Central memory CD8-positive, alpha-beta T cell (primary cell): ENCODE data around the gene CELF4.
"Not testable (repeated sequence)": the region's sequence is repeated elsewhere in the genome, so short reads cannot be mapped to it uniquely, and the experiment has no call there.

ENCODE experiments used
- ATAC-seq: fragments of 150-1000 bp; cut with Tn5 transposase; replicated peaks from 2 replicates; pipeline ENCODE4 v1.10.0; 2022; ENCODE audit warnings: mild to moderate bottlenecking, moderate FRiP score, moderate number of reproducible peaks; ENCODE audit not compliant: poor library complexity, severe bottlenecking; ENCODE audit errors: extremely low read depth
- DNase-seq, 2 donors: peaks; one replicate each; pipeline ENCODE4 v3.0.0; 2021; ENCODE audit warnings: low spot score in 2 of 2
- H3K27ac Mint-ChIP-seq: one replicate; pipeline ENCODE4 v1.8.0; 2022; ENCODE audit warnings: low read depth, mild to moderate bottlenecking, moderate library complexity, mixed read lengths
- H3K27me3 Mint-ChIP-seq: one replicate; pipeline ENCODE4 v1.8.0; 2022; ENCODE audit warnings: mixed read lengths
- H3K36me3 Mint-ChIP-seq: one replicate; pipeline ENCODE4 v1.8.0; 2022; ENCODE audit warnings: mild to moderate bottlenecking, moderate library complexity, mixed read lengths; ENCODE audit not compliant: insufficient read depth
- H3K4me1 Mint-ChIP-seq: one replicate; pipeline ENCODE4 v1.8.0; 2022; ENCODE audit warnings: mixed read lengths
- H3K4me3 Mint-ChIP-seq: one replicate; pipeline ENCODE4 v1.8.0; 2022; ENCODE audit warnings: mild to moderate bottlenecking, moderate library complexity, mixed read lengths
- H3K9me3 Mint-ChIP-seq: one replicate; pipeline ENCODE4 v1.8.0; 2022; ENCODE audit warnings: mixed read lengths

Gene CELF4

GRCh38 chr18:37361335-37362157 lies 204.1 kb downstream of the CELF4 start:
- no peak overlapping the region for H3K4me3 Mint-ChIP-seq
- DNase-seq (no peak), ATAC-seq (no peak)
- H3K9me3 Mint-ChIP-seq = no peaks in the 10 kb centered on the region
- no peaks in the 10 kb centered on the region for H3K4me1 Mint-ChIP-seq
- H3K36me3 Mint-ChIP-seq = peaks cover 1% of the 10 kb centered on the region
- H3K27ac Mint-ChIP-seq = no peak overlapping the region
- peaks cover 49% of the 10 kb centered on the region for H3K27me3 Mint-ChIP-seq

DNA sequence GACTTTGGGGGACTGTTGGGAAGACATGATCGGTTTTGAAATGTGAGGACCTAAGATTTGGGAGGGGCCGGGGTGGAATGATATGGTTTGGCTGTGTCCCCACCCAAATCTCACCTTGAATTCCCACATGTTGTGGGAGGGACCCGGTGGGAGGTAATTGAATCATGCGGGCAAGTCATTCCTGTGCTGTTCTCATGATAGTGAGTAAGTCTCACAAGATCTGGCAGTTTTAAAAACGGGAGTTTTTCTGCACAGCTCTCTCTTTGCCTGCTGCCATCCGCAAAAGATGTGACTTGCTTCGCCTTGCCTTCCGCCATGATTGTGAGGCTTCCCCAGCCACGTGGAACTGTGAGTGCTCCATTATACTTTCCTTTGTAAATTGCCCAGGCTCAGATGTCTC lies 207.5 kb downstream of the CELF4 start:
- H3K36me3 Mint-ChIP-seq, H3K9me3 Mint-ChIP-seq, H3K4me1 Mint-ChIP-seq, H3K4me3 Mint-ChIP-seq, ATAC-seq, DNase-seq, H3K27ac Mint-ChIP-seq: not testable (repeated sequence)
- H3K27me3 Mint-ChIP-seq = peaks cover 28% of the 10 kb centered on the region

- no peaks in the 10 kb centered on the region for H3K4me1 Mint-ChIP-seq
- peaks cover 1% of the 10 kb centered on the region for H3K36me3 Mint-ChIP-seq
- H3K27me3 Mint-ChIP-seq = peaks cover 19% of the 10 kb centered on the region
- H3K4me3 Mint-ChIP-seq = no peak overlapping the region
- ATAC-seq (no peak), DNase-seq (no peak)
- H3K9me3 Mint-ChIP-seq = no peaks in the 10 kb centered on the region
- H3K27ac Mint-ChIP-seq = no peak overlapping the region
Observed at GRCh38 chr18:37355772-37356171, 209.8 kb downstream of the CELF4 start.

DNA sequence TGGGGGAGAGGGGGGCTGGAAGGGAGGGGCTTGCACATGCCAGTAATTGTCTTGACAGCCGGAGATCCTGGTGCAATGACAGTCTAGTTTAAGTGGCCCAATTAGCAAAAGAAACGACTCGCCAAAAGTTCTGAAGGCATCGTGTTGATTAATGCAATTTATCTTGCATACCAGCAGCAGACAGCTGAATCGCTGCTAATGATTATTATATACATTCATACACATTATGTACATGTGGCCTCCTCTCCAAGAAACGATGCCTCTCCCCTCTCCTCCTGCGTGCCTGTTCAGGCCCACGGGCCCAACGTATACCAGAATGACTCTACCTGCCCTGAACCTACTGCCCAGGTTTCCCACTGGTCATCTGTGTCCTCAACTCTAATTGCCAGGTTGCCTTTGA lies 214.5 kb downstream of the CELF4 start:
- ATAC-seq = no peak
- H3K9me3 Mint-ChIP-seq = no peaks in the 10 kb centered on the region
- no peak overlapping the region for H3K27ac Mint-ChIP-seq
- H3K4me3 Mint-ChIP-seq = no peak overlapping the region
- DNase-seq = no peak
- no peaks in the 10 kb centered on the region for H3K4me1 Mint-ChIP-seq
- peaks cover 37% of the 10 kb centered on the region for H3K27me3 Mint-ChIP-seq
- H3K36me3 Mint-ChIP-seq = no peaks in the 10 kb centered on the region

GRCh38 chr18:37348729-37349128 lies 216.9 kb downstream of the CELF4 start:
- ATAC-seq (no peak), DNase-seq (no peak)
- H3K27me3 Mint-ChIP-seq = peaks cover 46% of the 10 kb centered on the region
- no peak overlapping the region for H3K27ac Mint-ChIP-seq
- peaks cover 4% of the 10 kb centered on the region for H3K4me1 Mint-ChIP-seq
- H3K36me3 Mint-ChIP-seq = no peaks in the 10 kb centered on the region
- no peaks in the 10 kb centered on the region for H3K9me3 Mint-ChIP-seq
- no peak overlapping the region for H3K4me3 Mint-ChIP-seq

GRCh38 chr18:37346048-37346447 lies 219.6 kb downstream of the CELF4 start:
- Mint-ChIP-seq H3K27ac (no peak overlapping the region), H3K4me3 (no peak overlapping the region), H3K4me1 (peaks cover 6% of the 10 kb centered on the region), H3K27me3 (peaks cover 38% of the 10 kb centered on the region), H3K9me3 (no peaks in the 10 kb centered on the region), H3K36me3 (no peaks in the 10 kb centered on the region)
- DNase-seq = no peak
- ATAC-seq = no peak

DNA sequence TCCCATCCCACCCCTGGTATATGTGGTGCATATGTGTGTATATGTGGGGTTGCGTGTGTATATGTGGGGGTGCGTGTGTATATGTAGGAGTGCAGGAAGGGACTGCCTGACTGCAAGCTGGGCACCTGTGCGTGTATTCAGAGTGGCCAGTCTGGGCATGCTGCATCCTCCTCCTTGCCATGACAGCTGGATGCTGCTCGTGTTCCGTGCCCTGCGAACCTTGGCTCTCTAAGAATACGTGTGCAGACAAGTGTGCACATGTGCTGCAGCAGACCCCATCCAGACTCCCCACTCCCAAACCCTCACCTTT lies 222.1 kb downstream of the CELF4 start:
- Mint-ChIP-seq H3K4me3 (no peak overlapping the region), H3K27ac (no peak overlapping the region), H3K9me3 (no peaks in the 10 kb centered on the region), H3K27me3 (peaks cover 32% of the 10 kb centered on the region), H3K36me3 (no peaks in the 10 kb centered on the region), H3K4me1 (peaks cover 6% of the 10 kb centered on the region)
- no peak for ATAC-seq
- no peak for DNase-seq

GRCh38 chr18:37341473-37342086 lies 224.0 kb downstream of the CELF4 start:
- H3K9me3 Mint-ChIP-seq = no peaks in the 10 kb centered on the region
- H3K4me1 Mint-ChIP-seq = peaks cover 6% of the 10 kb centered on the region
- no peak for ATAC-seq
- no peak overlapping the region for H3K27ac Mint-ChIP-seq
- no peak overlapping the region for H3K4me3 Mint-ChIP-seq
- peaks cover 19% of the 10 kb centered on the region for H3K27me3 Mint-ChIP-seq
- no peaks in the 10 kb centered on the region for H3K36me3 Mint-ChIP-seq
- DNase-seq = no peak

DNA sequence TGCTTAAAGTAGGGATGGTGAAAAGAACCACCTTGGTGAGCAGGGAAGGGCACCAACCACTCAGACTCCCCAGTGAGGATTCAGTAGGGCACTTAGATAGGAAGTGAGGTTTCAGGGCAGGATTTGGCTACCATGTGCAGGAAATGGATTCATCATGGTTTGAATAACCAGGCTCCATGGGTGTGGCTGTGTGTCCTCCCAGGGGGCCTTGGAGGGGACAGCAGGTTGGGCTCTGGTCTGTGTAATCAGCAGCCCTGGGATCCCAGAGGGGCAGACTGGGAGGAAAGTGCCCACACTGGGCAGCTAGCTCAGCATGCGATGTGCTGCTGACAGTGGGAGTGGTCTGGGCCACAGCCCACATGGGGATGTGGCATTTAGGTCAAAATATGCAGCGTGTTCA lies 224.6 kb downstream of the CELF4 start:
- H3K4me3 Mint-ChIP-seq = no peak overlapping the region
- no peak overlapping the region for H3K27ac Mint-ChIP-seq
- no peaks in the 10 kb centered on the region for H3K36me3 Mint-ChIP-seq
- DNase-seq = no peak
- H3K4me1 Mint-ChIP-seq = peaks cover 6% of the 10 kb centered on the region
- H3K27me3 Mint-ChIP-seq = peaks cover 13% of the 10 kb centered on the region
- ATAC-seq = no peak
- H3K9me3 Mint-ChIP-seq = no peaks in the 10 kb centered on the region

- Mint-ChIP-seq H3K4me3 (no peak overlapping the region), H3K4me1 (peaks cover 6% of the 10 kb centered on the region), H3K27me3 (peaks cover 9% of the 10 kb centered on the region)
Observed at GRCh38 chr18:37339701-37340215, 225.8 kb downstream of the CELF4 start.

DNA sequence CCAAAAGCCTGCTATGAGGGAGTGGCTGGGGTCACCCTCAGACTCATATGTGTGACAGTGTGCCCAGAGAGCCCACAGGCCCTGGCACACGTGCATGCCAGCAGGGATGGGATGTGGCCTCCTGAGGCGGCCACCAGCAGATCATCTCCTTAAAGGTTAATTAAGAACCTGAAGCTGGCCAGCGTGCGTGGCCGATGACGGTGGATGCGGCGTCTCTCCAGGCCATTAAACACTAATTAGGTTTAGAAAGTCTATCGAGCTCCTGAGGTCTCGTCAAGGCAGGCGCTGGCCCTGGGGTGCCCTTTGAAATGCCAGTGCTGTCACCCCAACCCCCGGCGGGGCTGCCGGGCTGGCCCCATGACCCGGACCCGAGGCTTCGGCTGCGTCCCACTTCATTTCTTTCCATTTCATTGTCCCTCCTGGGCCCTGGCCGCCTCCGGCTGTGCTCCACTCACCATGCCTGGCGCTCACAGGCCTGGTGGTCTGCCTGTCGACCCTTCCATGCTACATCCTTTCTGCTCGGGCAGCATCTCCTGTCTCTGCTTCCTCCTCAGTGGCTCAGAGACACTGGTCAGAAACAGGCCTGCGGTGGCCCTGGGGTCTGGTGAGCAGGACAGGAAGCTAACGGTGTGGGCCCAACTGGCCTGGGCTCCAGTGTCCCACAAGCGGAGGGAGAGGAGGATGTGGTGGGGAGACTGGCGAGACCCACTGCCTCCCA lies 228.9 kb downstream of the CELF4 start:
- no peak overlapping the region for H3K4me3 Mint-ChIP-seq
- DNase-seq = no peak
- H3K27me3 Mint-ChIP-seq = no peaks in the 10 kb centered on the region
- no peak overlapping the region for H3K27ac Mint-ChIP-seq
- no peaks in the 10 kb centered on the region for H3K9me3 Mint-ChIP-seq
- ATAC-seq = no peak
- no peaks in the 10 kb centered on the region for H3K36me3 Mint-ChIP-seq
- H3K4me1 Mint-ChIP-seq = no peaks in the 10 kb centered on the region

More at GRCh38 chr18:37339701-37340215, 225.8 kb downstream of the CELF4 start:
- Mint-ChIP-seq H3K27ac (no peak overlapping the region), H3K9me3 (no peaks in the 10 kb centered on the region), H3K36me3 (no peaks in the 10 kb centered on the region)
- ATAC-seq (no peak), DNase-seq (no peak)

- no peaks in the 10 kb centered on the region for H3K9me3 Mint-ChIP-seq
- no peak overlapping the region for H3K4me3 Mint-ChIP-seq
- no peaks in the 10 kb centered on the region for H3K4me1 Mint-ChIP-seq
- no peaks in the 10 kb centered on the region for H3K36me3 Mint-ChIP-seq
- no peaks in the 10 kb centered on the region for H3K27me3 Mint-ChIP-seq
- DNase-seq (no peak), ATAC-seq (no peak)
- H3K27ac Mint-ChIP-seq = no peak overlapping the region
Observed at GRCh38 chr18:37335409-37335736, 230.2 kb downstream of the CELF4 start.
